Middle frontal gyrus (tissue), 1 donor: ENCODE data around the gene SHFL.

ENCODE experiments used
- DNase-seq: peaks from one replicate; pipeline ENCODE4 v3.0.0-alpha.2; 2015; ENCODE audit warnings: low spot score; ENCODE audit errors: extremely low spot score

SHFL gene

GRCh38 chr19:10085641-10086590 lies at the start of gene SHFL:
Gene SHFL, plus strand, starts transcription at chr19:10086317. Its CDS starts 111 bp downstream, at chr19:10086428.
- peak; percentile 27 for DNase-seq

GRCh38 chr19:10036601-10037071 lies 49.5 kb upstream of the SHFL start:
- DNase-seq, result no peak

- DNase-seq, result no peak
These were observed 48.8 kb upstream of the SHFL start for GRCh38 chr19:10037367-10037766.

- no peak for DNase-seq
These were observed 48.3 kb upstream of the SHFL start for GRCh38 chr19:10037809-10038208.

DNA sequence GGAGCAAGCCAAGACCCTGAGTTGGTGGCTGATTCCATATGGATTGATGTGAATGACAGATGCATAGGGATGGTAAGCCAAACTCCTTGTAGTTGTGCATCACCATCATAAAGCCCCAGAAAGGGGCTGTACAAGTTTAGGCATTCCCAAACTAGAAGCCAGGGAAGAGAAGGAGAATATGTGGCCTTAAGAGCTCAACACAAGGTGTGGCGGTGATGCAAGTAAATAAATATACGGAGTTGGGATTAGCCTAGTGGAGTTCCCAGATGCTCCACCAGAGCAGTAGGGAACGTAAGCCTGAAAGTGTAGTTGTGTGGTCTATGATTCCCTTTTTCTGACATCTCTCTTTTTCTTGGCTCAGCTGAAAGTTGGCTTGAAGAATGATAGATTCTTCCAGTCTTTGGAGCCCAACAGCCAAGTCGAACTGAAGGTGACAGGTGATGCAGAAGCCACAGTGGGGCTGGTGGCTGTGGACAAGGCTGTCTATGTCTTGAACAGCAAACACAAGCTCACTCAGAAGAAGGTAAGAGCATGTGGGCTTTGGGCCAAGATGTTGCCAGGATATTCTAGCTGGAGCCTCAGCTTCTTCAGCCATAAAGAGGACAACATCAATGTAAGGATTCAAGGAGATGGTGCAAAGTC lies 42.7 kb upstream of the SHFL start:
- DNase-seq, result no peak

- no peak for DNase-seq
These were observed 41.7 kb upstream of the SHFL start for GRCh38 chr19:10044390-10044789.

DNA sequence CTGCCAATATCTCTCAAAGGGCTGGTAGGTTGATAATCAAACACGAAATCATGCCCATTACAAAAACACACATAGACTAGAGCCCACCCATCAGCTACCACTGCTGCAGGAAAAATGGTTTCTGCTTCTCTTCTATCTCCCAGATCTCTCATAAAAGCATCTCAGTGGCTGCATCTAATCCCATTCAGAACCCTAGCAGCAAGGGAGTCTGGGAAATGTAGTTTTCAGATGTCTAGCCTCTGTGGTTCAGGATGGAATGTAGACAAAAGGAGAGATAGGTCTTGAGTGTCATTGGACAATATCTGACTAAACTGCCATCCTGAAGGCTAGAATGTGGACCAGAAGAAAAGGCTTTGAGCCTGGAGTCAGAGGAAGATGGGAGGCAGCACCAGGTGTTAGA lies 40.7 kb upstream of the SHFL start:
- DNase-seq, result no peak

- DNase-seq, result no peak
These were observed 36.5 kb upstream of the SHFL start for GRCh38 chr19:10049626-10050025.

DNA sequence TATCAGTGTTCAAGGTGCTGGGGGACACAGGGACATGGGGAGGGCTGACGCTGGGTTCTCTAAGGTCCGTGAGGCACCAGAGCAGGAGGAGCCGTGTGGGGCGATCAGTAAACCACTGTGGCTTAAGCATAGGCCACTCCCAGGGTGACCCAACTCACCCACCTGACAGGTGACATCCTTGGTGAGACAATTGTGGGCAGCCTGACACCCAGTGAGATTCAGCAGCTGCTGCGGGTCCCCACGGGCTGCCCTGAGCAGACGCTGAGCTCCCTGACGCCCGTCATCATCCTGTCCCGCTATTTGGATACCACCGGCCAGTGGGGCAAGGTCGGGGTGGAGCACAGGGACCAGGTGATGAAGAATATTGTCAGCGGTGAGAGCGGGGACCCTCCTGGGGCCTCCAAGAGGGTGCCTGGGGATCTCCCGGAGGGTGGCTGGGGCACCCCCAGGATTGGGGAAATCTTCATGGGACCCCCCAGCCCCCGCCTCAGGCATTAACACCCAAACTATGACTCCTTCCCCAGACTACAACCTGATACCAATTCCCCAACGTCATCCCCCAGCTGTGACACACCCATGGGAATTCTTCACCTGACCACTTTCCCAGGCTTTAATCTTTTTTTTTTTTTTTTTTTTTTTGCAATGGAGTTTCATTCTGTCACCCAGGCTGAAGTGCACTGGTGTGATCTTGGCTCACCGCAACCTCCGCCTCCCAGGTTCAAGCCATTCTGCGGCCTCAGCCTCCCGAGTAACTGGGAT lies 33.3 kb upstream of the SHFL start:
- no peak for DNase-seq

- no peak for DNase-seq
These were observed 24.3 kb upstream of the SHFL start for GRCh38 chr19:10061717-10062310.

- no peak for DNase-seq
These were observed 17.9 kb upstream of the SHFL start for GRCh38 chr19:10068205-10068604.

GRCh38 chr19:10069046-10069445 lies 17.1 kb upstream of the SHFL start:
- no peak for DNase-seq

DNA sequence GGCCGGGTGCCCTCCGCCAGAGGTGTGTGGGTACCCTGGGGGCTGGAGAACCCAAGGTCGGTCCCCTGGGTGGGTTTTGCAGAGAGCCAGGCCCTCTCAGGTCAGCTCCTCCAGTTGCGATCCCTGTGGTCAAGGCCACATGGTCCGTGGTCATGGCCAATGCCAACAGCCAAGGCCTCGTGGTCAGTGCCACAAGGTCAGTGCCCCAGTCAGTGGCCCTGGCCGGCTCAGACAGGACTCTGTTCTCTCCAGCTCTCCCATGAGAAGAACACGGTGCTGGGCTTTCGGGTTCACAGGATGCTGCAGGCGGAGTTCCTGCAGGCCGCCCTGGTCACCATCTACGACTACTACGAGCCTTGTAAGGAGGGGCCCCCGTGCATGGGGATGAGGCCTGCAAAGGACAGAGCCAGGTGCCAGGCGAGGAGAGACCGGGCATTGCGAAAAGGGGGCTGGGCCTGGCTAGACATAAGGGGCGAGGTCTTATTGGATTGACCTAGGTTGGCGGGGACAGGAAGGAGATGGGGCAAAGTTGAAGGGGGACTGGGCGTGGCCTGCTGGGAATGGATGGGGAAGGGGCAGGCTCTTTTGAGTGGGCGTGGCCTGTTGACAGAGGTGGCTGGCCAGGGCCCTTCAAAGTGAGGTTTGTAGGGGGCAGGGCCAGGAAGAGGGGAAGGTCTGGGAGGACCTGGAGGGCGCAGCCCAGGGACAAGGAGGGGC lies 15.2 kb upstream of the SHFL start:
- no peak for DNase-seq

DNA sequence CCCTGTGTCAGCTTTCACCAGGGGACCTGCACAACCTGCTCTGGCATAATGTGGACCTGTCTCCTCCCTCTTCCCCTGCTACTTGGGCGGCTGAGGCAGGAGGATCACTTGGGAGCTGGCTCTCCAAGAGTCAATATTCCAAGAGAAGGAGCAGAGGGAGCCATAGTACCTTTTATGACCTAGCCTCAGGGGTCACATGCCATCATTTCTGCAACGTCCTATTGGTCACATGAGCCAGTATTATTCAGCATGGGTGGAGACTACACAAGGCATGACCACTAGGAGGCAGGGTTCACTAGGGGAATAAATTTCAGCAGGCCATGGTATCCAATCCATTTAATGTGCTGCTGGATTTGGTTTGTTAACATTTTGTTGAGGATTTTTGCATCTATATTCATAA lies 12.0 kb upstream of the SHFL start:
- no peak for DNase-seq

DNA sequence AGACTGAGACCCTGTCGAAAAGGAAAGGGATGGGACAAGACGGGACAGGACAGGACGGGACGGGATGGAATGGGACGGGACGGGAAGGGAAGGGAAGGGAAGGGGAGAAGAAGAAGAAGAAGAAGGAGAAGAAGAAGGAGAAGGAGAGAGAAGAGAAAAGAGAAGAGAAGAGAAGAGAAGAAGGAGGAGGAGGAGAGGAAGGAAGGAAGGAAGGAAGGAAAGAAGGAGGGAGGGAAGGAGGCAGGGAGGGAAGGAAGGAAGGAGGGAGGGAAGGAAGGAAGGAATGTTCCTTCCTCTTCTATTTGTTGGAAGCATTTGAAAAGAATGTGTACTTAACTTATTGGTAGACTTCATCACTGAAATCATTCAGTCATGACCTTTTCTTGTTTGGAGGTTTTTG lies 9.6 kb upstream of the SHFL start:
- DNase-seq, result no peak

GRCh38 chr19:10078329-10078728 lies 7.8 kb upstream of the SHFL start:
- DNase-seq, result no peak

DNA sequence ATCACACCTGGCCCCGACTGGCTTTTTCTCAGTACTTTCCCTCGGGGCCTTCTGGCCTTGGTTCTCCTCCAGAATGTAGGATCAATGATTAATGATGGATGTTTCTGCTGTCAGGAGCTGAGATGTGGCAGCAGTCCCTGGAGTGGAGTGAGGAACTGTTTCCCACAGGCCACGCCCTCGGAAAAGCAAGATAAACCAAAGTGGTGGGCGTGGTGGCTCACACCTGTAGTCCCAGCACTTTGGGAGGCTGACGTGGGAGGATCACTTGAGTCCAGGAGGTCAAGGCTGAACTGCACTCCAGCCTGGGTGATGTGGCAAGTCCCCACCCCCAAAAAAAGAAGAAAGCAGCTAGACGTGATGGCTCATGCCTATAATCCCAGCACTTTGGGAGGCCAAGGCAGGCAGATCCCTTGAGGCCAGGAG lies 7.1 kb upstream of the SHFL start:
- no peak for DNase-seq

DNA sequence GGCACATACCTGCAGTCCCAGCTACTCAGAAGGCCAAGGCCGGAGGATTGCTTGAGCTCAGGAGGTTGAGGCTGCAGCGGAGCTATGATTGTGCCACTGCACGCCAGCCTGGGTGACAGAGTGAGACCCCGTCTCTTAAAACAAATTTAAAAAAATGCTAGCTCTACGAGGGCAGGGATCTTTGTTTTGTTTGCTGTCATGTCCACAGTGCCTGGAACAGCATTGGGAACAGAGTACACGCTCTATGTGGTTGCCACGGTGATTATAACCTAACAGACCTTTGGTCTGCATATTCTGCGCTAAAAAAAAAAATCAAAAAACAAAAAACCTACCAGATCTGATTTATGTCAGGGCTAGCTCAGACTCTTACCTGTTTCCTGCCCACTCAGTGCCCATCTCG lies 2.2 kb upstream of the SHFL start:
- DNase-seq, result no peak

DNA sequence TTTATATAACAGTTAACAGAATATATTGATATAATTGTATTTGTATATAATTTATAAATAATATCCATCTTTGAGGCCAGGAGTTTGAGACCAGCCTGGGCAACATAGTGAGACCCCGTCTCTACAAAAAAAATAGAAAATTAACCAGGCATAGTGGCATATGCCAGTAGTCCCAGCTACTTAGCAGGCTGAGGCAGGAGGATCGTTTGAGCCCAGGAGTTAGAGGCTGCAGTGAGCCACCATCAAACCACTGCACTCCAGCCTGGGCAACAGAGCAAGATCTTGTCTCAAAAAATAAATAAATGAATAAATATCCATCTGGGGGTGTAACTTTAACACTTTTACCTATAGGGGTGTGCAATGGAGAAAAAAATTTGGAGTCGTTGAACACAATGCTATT lies 1.3 kb upstream of the SHFL start:
- DNase-seq, result no peak

GRCh38 chr19:10086591-10087192 lies 575 bp downstream of the SHFL start:
- no peak for DNase-seq
